GM12891 (cell line): ENCODE data around the gene UCHL1.
"Not testable (repeated sequence)": the region's sequence is repeated elsewhere in the genome, so short reads cannot be mapped to it uniquely, and the experiment has no call there.

Source experiments
- DNase-seq: peaks from one replicate; pipeline ENCODE4 v3.0.0; 2011; ENCODE audit warnings: low spot score; ENCODE audit not compliant: insufficient read length
- FAIRE-seq: peaks from 2 replicates; lab custom pipeline; 2011; peaks lifted over from hg19 to GRCh38; lab: Jason Lieb, UNC
- PAX5 ChIP-seq: IDR thresholded peaks from 2 replicates; pipeline ENCODE4 v1.6.1; 2011; ENCODE audit warnings: low read length, moderate library complexity, mild to moderate bottlenecking; ENCODE audit not compliant: insufficient read depth, severe bottlenecking
- POLR2A ChIP-seq: IDR thresholded peaks from 2 replicates; pipeline ENCODE4 v1.6.1; 2011; ENCODE audit warnings: low read depth, low read length, control low read depth
- POLR2AphosphoS5 ChIP-seq: IDR thresholded peaks from 2 replicates; pipeline ENCODE4 v1.6.1; 2011; ENCODE audit warnings: low read depth, low read length, control low read depth
- POU2F2 ChIP-seq: IDR thresholded peaks from 2 replicates; pipeline ENCODE4 v1.6.1; 2011; ENCODE audit warnings: low read depth, mild to moderate bottlenecking, control low read depth, low read length, moderate library complexity
- SPI1 ChIP-seq: IDR thresholded peaks from 2 replicates; pipeline ENCODE4 v1.6.1; 2011; ENCODE audit warnings: low read depth, low read length, control low read depth
- TAF1 ChIP-seq: IDR thresholded peaks from 2 replicates; pipeline ENCODE4 v1.6.1; 2011; ENCODE audit warnings: low read depth, low read length, control low read depth

UCHL1 gene

GRCh38 chr4:41262198-41262597 lies 5.5 kb downstream of the UCHL1 start:
- FAIRE-seq (no peak), DNase-seq (no peak)
- TF ChIP-seq SPI1 (no peak), POLR2A (no peak), POU2F2 (no peak), PAX5 (no peak), POLR2AphosphoS5 (no peak), TAF1 (no peak)

DNA sequence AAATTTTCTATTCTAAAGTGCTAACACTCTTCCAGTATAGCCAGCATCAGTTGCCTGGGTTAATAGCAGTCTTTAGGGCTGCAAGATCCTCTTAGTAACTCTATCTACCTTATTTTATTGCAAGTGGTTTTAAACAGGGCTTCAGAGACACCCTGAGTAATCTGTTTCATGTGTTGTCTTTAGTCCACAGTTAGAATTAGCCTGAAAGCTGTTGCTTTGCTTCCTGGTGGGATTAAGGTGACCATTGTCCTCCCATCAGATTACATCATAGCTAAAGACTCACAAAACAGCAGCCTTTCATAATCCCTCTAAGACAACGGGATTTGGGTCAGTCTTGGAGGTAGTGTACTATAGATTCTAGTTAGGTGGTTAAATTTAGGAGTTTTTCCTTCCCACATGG lies 7.5 kb downstream of the UCHL1 start:
- no peak for FAIRE-seq
- DNase-seq = no peak
- TF ChIP-seq POLR2A (no peak), POLR2AphosphoS5 (no peak), POU2F2 (no peak), TAF1 (no peak)

DNA sequence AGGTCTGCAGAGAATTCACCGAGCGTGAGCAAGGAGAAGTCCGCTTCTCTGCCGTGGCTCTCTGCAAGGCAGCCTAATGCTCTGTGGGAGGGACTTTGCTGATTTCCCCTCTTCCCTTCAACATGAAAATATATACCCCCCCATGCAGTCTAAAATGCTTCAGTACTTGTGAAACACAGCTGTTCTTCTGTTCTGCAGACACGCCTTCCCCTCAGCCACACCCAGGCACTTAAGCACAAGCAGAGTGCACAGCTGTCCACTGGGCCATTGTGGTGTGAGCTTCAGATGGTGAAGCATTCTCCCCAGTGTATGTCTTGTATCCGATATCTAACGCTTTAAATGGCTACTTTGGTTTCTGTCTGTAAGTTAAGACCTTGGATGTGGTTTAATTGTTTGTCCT lies 11.3 kb downstream of the UCHL1 start:
- TF ChIP-seq POLR2AphosphoS5 (no peak), PAX5 (no peak), POU2F2 (no peak), SPI1 (no peak), POLR2A (no peak), TAF1 (no peak)
- no peak for DNase-seq
- FAIRE-seq = no peak

GRCh38 chr4:41268721-41269517 lies 12.2 kb downstream of the UCHL1 start:
- TF ChIP-seq PAX5 (no peak), POLR2AphosphoS5 (no peak), POLR2A (no peak), POU2F2 (no peak), TAF1 (no peak)
- no peak for DNase-seq
- no peak for FAIRE-seq

GRCh38 chr4:41269682-41270081 lies 13.0 kb downstream of the UCHL1 start:
- FAIRE-seq (no peak), DNase-seq (no peak)
- no peak for TF ChIP-seq PAX5
- no peak for TF ChIP-seq POU2F2
- TF ChIP-seq POLR2A = no peak

- FAIRE-seq, DNase-seq: not testable (repeated sequence)
Measured at GRCh38 chr4:41275931-41276330, 19.2 kb downstream of the UCHL1 start.

DNA sequence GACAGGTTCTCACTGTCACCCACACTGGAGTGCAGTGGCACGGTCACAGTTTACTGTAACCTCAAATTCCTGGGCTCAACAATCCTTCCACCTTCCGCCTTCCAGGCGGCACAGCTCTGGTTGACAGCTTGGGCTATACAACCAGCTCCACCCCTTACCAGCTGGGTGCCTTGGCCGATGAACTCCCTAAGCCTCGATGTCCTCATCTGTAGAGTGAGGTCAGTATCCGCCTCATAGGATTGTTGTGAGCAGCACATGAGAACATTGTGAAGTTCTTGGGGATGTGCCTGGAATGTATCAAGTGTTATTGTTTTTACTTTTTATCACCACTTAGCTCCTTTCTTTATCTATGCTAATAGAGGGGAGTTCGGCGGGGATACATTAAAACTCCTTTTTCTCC lies 23.3 kb downstream of the UCHL1 start:
- no peak for FAIRE-seq
- TF ChIP-seq PAX5 (no peak), POLR2A (no peak), TAF1 (no peak), POLR2AphosphoS5 (no peak), POU2F2 (no peak), SPI1 (no peak)
- no peak for DNase-seq

- DNase-seq (peak; percentile 51), FAIRE-seq (peak; percentile 98)
- TF ChIP-seq SPI1 (no peak), POLR2AphosphoS5 (no peak), POU2F2 (no peak), POLR2A (no peak), PAX5 (no peak), TAF1 (no peak)
Measured at GRCh38 chr4:41281038-41281634, 24.4 kb downstream of the UCHL1 start.

GRCh38 chr4:41282366-41282765 lies 25.6 kb downstream of the UCHL1 start:
- TF ChIP-seq PAX5 (no peak), POU2F2 (no peak), POLR2AphosphoS5 (no peak), POLR2A (no peak), SPI1 (no peak), TAF1 (no peak)
- DNase-seq (no peak), FAIRE-seq (no peak)

- TF ChIP-seq POLR2AphosphoS5 (no peak), POU2F2 (no peak), SPI1 (no peak), TAF1 (no peak), PAX5 (no peak), POLR2A (no peak)
- FAIRE-seq (no peak), DNase-seq (no peak)
Measured at GRCh38 chr4:41285202-41285863, 28.6 kb downstream of the UCHL1 start.
